HG03558 (cell line): ENCODE data around the gene MYLK.
"Not testable (repeated sequence)": the region's sequence is repeated elsewhere in the genome, so short reads cannot be mapped to it uniquely, and the experiment has no call there.

Experiments used
- ATAC-seq: cut with Tn5 transposase; IDR thresholded peaks from one replicate; pipeline ENCODE4 v1.9.1; 2021; ENCODE audit warnings: moderate number of reproducible peaks; ENCODE audit not compliant: unreplicated experiment; ENCODE audit errors: extremely low read depth

The MYLK gene

DNA sequence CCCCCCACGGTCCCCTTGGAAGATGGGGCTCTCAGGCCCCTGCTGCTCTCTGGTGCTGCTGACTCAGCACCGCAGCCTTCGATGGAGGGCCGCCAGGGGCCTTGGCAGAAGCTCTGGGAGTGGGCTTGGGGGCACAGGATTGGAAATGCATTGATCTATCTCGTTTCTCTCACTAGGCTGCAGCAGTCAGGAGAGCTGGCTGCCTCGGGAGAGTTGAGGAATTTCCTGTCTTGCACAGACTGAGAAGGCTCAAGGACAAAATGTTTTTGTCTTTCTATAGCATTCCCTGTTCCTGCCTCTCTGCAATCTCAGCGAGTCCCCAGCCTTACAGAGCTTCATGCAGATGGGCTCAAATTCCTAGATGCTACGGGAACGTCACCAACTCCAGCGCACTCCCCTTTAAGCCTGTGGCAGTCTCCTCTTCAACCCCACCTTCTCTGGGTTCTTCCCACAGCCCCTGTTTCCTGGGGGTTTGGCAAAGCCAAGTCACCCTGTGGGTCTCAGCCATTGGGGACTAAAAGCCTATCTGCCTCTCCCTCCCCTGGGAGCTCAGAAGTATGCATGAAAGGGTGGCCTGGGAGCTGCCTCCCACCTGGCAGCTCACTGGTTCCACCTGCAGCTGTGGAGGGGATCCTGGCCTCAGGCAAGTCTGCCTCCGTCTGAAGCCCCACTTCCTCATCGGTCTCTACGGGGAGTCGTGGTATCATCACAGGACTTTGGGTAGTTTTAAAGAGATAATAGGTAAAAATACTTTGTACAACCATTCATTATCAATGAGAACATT is 171.9 kb downstream of the MYLK start:
- ATAC-seq = no peak

DNA sequence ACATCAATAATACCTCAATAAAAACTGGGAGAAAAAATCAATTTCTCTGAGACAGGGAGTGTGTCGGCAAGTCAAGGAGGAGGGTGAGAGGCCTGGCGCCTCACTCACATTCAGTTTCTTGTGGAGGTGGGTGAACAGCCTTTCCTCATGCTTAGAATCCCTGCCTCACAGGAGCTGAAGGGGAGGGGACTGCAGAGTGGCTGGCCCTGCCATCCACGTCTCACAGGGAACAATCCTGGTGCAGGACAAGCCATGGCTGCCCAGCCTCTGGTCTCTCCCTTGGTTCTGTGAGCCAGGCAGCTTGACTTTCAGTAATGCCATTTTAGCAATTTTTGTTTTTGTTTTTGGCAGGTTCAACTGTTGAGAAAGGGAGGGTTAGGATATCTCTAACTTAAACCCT is 172.8 kb downstream of the MYLK start:
- ATAC-seq = no peak

DNA sequence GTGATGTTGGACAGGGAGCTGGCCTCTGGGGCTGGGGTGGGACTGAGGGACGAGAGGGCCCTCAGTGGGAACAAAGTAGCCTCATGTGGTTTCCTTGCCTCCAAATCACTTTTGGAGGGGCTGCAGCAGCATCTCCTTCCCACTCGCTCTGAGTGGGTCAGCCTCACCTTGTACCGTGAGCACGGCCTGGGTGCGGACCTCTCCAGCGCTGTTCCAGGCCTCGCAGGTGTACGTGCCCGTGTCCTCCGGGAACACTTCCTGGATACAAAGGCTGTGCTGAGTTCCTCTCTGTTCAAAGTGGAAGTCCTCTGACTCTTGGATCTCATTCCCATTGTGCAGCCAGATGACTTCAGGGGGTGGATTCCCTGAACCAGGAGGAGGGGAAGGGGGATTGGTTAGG is 175.6 kb downstream of the MYLK start:
- no peak for ATAC-seq

DNA sequence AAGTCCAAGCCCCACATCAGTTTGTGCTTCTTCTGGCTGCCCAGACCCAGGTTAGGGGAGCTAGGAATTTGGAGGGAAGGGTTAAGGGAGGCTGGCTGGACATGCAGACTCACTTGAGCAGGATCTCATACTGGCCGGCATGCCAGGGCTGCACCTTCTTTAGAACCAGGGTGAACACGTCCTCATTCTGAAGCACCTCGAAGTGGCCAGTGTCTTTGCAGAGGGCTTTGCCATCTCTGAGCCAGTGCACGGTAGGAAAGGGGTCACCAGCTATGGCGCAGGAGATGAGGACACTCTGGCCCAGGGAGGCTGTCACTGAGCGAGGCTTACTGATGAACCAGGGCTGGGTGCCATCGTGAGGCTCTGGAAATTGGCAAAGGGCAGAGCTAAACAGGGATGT is 176.5 kb downstream of the MYLK start:
- ATAC-seq = not testable (repeated sequence)

DNA sequence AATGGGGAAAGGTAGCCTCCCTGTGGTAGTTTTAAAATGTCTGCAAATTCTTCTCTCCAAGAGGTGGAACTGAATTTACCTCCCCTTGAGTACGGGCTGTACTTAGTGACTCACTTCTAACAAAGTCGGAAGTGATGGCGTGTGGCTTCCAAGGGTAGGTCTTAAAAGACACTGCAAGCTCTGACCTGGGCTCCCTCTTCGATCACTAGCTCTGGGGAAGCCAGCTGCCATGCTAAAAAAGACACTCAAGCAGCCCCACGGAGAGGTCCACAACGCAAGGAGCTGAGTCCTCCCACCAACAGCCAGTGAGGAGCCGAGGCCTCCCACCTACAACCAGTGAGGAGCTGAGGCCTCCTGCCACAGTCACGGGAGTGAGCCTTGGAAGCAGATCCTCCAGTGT is 177.3 kb downstream of the MYLK start:
- ATAC-seq = no peak

DNA sequence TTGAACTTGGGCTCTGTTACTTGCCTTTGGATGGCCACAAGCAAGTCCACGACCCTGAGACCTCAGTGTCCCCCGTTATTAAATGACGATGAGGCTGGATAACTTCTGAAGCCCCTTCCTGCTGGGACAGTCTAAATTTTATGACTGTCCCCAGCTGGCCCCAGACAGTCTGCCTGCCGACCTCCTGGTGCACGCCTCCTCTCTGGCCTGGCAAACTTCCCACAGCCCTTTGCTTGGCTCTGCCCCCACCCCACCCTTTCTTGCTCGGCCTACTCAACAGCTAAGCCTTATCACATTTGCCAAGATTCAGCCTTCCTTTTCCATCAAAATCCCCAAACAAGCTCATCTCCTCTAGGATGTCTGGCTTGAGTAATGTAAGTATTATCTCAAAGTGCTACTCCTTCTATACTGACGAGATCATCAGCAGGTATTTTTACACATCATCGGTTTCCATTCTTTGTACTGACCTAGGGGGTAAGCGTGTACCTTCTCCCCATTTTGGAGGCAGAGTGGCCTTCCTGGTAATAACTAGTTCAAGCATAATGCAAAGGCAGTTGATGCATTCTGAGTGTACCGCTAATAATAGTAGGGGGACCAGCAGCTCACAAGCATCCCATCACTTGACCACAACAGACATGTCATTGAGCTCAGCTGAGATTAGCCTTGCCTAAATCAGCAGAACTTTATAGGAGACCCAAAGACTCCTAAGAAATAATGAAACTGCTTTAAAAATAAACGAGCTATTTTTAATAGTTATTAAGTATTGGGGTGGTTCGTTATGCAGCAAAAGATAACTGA is 178.4 kb downstream of the MYLK start:
- no peak for ATAC-seq

DNA sequence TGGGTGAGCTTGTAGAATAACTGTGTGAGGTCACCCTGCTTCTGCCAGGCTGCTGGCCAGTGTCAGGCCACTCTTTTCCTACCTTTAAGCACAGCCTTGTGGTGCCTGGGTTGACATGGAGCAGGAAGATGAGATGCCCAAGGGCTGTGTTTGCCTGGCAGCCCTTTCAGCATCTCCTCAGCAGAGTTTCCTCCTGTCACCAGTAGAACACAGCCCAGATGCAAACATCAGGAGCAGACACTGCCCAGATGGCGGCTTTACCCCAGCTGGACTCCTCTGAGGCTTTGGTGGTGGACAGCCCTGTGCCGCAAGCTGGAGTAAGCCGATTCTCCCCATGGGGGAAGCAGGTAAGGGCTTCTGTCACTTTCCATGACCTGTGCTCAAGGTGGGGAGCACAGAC is 180.5 kb downstream of the MYLK start:
- not testable (repeated sequence) for ATAC-seq

DNA sequence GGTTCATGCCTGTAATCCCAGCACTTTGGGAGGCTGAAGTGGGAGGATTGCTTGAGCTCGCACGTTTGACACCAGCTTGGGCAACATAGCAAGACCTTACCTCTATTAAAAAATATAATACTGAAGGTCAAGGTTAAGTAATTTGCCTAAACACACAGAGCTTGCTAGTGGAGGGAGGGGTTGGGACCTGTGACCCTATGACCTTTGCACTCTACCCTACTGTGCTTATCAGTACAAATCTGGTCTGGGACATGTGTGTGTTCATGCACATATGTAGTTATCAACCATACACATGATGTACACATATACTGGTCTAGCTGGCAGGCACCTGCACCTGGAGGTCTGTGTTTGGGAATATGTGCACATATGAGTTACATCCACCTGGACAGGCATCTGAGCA is 181.4 kb downstream of the MYLK start:
- ATAC-seq = no peak

DNA sequence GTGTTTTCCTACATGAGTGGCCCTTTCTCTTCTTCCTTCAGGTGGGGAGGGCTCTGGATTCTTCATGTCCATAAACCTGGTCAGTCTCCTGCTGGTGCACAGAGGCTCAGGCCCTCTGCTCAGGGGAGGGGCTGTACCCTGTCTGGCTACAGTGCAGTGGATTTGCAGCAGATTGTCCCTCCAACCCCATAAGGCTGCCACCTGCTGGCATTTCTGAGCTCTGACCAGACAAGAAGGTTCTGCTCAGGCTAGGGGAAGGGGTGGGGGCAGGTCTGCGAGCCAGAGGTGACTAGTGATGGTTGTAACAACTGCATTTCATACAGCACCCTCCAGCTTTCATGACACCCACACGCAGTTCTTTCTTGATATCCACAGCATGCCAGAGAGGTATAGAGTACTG is 182.1 kb downstream of the MYLK start:
- not testable (repeated sequence) for ATAC-seq

DNA sequence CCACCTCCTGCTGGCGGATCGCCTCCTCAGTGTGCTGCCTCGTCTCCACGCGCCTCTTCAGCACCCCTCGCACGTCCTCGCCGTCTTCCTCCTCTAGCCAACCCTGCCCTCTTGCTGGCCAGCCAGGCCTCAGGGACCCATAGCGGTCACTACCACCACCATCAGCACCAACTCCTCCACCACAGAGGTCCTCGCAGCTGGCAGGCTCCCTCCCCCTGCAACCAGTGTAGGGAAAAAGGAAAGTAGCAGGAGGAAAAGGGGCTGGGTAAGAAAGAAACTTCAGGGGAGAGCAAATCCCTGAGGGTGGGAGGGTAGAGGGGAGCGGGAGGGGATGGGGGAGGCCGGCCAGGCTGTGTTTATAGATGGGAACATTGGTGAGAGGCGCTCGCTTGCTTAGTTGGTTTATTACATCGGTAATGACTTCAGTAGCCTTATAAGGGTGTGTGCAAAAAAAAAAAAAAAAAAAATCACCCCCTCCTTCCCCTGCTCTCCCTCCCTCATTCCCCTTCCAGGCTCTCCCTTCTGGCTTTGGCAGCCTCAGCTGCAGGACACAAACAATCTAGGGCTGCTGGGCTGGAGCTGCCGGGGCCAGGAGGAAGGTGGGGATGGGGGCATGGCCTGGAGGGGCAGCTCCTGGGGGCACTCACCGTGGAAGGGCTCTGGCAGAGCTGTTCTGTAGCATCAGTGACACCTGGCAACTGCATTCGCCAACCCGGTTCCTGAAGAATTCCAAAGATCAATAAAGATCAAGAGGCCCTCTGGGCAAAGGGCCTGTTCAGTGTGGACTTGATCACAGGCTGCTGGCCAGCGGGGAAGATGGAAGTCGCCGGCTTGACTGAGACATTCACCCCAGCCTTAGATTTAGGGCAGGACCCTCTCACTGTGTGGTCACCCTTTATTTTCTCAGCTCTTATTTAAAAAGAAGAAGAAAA is 183.1 kb downstream of the MYLK start:
- no peak for ATAC-seq

DNA sequence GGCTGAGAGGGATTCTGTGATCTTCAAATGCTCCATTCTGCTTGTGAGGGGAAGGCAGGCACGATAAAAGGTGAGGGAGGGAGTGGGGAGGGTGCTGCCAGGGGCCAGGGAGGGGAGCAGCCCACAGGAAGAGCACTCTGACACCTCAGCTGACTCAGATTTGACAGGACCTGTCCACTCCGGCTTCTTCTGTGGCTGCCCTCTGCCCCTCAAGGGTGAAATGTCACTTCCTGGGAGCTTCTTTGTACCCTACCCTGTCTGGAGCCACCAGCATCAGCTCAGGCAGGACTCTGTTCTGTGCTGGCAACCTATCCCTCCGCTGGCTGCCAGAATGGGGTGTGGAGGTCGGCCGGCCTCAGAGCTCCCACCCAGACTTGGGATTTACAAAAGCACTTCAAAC is 185.3 kb downstream of the MYLK start:
- ATAC-seq = no peak

DNA sequence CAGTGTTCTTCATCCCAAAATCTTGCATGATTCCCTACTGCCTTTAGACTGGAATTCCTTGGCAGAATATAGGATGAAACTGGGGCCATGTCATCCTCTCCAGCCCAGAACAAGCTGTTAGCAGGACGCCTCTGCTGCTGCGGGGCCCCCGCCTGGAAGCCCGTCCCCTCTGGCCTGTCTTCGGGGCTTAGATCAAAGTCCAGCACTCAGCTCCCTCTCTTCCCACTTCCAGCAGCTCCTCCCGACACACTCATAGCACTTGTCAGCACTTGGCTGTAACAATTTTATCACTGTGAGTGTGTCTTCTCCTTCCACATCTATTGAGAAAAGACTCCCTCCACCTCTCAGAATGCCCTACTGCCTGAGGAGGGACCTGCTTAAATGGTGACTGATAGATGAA is 187.3 kb downstream of the MYLK start:
- no peak for ATAC-seq

DNA sequence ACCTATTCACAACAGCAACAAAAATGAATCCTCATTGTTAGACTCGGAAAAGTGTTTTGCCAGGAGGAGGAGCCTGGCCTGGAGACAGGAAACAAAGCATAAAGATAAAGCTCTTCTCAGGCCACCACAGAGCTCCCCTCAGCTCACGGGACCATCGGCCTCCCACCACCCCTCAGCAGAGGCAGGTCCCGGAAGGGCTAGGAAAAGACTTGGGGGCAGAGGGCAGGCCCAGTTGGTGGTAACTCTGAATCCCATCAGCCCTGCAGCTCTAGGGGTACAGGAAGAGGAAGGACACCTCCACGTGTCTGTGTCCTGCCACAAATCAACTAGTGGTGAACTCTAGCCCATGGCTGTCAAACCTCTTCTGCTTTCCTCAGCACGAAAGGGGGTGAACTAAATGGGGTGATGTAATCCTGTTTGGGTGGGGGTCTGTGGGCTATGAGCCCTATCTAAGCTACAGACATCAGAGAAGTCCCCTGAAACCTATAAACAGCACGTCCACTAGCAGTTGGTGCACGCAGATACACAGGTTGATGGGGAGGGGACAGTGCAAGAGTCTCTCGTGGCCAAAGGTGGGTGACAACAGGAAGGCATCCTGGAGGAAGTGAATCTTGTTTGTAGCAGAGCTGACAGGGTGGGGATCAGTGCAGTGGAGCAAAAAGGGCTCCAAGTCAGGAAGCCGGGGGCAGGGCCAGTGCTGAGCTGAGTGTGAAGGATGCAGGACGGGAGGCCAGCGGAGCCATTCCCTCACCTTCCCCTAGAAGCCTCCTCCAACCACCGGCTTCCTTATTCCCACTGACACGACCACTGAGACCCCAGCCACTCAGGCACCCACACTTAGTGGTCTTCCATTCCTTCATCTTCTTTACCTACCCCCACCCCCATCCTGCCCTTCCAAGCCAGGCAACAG is 188.1 kb downstream of the MYLK start:
- ATAC-seq = no peak

DNA sequence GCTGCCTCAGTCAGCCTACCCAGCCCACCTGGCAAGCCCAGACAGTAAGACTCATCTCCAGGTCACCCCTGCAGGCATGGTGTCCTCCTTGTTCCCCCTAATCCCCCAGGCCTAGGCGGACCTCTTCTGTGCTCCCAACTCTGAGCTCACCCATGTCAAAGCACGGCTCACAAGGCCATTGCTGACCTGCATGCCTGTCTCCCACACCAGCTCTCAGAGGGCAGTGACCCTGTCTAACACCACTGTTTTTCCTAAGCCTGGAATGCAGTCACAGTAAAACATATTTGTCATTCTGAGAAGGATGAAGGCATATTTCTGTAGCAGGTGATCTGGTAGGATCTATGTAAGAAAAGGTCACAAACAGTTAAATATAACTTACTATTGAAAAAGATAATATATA is 189.0 kb downstream of the MYLK start:
- ATAC-seq = no peak

DNA sequence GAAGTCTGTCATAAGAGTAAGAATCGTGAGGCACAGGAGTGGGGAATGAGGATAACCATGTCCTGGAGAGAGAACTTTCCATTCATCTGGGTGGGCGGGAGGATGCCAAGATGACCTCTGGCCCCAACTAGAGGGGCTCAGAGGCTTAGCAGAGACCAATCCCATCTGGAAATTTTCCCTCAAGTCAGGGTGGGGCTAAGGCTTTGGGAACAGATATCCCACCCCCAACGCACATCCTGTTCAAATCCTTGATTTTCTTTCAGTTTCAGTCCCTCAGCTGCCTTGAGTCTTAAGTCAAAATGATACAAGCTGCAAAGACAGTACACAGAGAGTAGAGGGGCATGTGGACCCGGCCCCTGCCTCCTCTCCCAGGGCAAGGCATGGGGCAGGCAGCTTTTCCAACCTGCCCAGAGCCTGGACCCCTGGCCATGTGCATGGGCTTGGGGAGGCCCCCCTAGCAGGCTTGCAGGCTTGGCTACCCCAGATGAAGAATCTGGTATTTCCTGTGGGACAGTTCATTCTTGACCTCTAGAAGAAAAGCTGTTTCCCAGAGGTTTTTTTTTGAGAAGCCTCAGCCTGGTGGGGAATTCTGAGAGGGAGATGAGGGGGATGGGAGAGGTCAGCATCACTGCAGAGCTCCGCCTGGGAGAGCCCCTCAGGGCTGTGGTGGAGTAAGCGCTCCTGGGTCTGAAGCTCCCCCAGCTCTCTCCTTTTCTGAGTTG is 189.6 kb downstream of the MYLK start:
- ATAC-seq = no peak

DNA sequence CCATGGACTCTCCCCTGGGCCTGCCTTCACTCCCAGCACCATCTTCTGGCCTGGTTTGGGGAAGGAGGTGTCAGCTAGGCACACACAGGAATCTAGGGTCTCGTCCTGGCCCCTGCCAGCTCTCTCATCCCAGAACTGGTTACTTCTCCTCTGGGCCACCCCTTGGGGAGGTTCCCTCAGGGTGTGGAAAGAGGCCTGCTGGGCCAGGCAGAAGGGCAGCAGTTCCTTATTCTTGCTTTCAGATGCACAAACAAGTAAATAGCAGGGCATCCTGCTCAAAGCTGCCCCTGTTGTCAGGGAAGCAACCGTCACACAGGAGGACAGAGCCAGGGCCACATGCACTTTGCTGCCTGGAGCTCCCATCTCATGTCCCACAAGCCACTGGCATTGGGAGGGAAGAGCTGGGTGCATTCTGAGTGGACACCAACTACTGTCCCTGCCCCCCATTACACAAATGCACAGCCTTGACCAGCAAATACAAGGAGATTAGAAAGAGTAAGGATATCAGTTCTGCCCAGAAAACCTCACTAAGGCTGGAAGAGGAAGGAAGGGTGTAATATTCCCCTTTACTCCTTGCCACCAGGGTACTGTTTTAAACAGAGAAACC is 190.4 kb downstream of the MYLK start:
- ATAC-seq = no peak

DNA sequence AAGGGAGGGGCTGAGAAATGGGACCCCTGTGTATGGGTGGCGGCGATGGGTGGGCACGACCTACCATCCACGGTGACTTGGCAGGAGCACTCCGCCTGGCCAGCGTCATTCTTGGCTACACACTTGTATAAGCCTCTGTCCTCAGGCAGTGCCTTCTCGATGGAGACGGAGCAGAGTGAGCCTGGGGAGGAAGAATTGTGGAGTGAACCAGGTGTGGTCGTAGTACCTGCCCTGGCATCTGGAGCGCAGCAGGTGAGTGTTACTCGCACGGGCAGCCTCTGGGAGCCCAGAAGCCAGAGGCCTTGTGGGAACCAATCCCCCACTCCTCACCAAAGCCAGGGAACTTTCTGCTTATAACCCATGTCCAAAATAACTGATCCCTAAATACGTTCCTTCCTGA is 191.5 kb downstream of the MYLK start:
- no peak for ATAC-seq

DNA sequence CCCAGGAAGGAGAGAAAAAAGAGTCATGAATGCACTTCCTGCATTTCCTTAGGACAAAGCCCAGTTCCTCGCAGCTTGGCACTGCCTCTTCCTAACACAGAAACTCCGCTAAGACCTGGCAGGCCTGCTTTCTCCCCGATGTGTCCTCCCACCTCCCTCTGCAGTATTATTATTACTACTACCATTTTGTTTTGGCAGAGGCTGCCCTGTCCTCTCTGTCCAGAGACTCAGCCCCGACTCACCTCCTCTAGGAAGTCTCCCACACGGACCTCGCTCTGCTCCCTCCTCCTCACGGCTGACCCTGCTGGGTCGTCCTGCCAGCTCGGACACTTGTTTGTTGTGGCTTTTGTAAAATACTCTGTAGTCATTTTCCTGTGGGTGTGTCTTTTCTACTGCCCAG is 192.1 kb downstream of the MYLK start:
- ATAC-seq = no peak

DNA sequence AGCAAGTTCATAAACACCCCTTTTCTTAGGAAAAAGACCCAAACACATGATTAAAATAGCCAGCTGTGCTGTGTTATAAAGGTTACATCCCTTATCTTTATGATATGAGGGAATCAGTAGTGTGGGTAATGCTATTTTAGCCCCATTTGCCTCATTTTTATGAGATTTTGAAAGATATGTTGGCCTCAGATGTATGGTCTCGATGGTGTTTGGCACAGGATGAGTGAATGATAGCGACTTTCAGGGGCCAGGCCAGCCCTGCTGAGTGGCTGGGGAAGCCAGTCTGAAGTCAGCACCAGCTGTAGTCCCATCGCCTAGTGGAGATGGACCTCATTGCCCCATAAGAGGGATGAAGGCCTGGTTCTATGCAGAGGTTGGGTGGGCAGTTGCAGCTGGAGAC is 194.3 kb downstream of the MYLK start:
- no peak for ATAC-seq
